ENCODE results near the gene DSP.

DNA sequence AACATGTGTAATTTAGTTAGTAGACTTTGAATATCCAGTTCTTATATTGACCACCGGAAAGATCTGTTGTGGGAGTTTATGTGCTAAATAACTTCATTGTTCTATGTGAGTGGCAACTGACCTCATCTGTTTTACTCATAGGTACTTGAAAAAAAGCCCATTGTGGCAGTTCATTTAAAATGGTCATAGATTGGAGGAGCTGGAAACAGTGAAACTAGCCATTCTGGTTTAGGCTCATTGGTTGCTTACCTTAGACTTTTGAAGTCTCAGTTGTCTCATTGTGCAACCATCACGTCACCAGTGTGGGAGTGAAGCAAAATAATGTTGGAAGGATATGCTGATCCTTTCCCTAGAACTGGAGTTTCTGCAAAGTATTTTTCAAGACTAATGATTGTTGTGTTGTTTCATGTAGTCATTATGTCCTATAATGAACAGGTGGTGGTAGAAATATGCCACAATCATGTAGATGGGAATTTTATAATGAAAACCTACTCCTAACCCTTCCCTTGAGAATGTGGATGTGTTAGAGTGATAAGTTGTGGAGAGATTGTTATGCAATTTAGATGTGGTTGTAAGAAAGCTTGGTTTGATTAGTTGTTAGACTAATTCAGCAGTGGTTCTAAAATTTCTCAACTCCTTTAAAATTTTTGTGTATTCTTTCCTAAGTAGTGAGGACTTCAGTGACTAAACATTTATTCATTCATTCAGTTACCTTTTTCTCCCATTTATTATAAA, 18.3 kb downstream of the DSP start:
- TF ChIP-seq, protein P1, sequence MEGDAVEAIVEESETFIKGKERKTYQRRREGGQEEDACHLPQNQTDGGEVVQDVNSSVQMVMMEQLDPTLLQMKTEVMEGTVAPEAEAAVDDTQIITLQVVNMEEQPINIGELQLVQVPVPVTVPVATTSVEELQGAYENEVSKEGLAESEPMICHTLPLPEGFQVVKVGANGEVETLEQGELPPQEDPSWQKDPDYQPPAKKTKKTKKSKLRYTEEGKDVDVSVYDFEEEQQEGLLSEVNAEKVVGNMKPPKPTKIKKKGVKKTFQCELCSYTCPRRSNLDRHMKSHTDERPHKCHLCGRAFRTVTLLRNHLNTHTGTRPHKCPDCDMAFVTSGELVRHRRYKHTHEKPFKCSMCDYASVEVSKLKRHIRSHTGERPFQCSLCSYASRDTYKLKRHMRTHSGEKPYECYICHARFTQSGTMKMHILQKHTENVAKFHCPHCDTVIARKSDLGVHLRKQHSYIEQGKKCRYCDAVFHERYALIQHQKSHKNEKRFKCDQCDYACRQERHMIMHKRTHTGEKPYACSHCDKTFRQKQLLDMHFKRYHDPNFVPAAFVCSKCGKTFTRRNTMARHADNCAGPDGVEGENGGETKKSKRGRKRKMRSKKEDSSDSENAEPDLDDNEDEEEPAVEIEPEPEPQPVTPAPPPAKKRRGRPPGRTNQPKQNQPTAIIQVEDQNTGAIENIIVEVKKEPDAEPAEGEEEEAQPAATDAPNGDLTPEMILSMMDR (IDR thresholded peaks at IDR 0.05), result no peak
- no peak for TF ChIP-seq POLR2A (IDR thresholded peaks at IDR 0.05)
- TF ChIP-seq EP300 (IDR thresholded peaks at IDR 0.05), result no peak

Data from tibial nerve (tissue), 4 donors.